ENCODE measurements around the gene ZNF33B. TPM values are rescaled to one million over a fixed set of nuclear protein-coding genes. Genes with fewer than 3 reads are reported as not detected.

ZNF33B gene
- total and polyA plus RNA-seq, 10 donors: 12.2 to 34.1 (median 25.3) TPM

- 60 to 72% (median 65%) methylated on average over 4 of the region's 4 CpGs for WGBS, 5 donors
- H3K27me3 ChIP-seq (replicated peaks in 1 of 7): no peaks in the 10 kb centered on the region
- no peaks in the 10 kb centered on the region for H3K4me1 ChIP-seq
- DNase-seq: no peak
- intact Hi-C loops (cut with DNase I; ENCODE audit: low total_unique reads): no loop called here
- H3K9me3 ChIP-seq: no peaks in the 10 kb centered on the region
- TF ChIP-seq POLR2A (IDR thresholded peaks at IDR 0.05) (no peak), POLR2AphosphoS5 (IDR thresholded peaks at IDR 0.05) (no peak), CTCF (IDR thresholded peaks at IDR 0.05 in 8 of 11, conservative IDR thresholded peaks at IDR 0.05 in 3 of 11) (no peak)
- no peaks in the 10 kb centered on the region for H3K36me3 ChIP-seq
- no peak overlapping the region for H3K27ac ChIP-seq
- no peak overlapping the region for H3K4me3 ChIP-seq
These were observed 6.7 kb upstream of the ZNF33B start for GRCh38 chr10:42645103-42645502.

- Histone ChIP-seq H3K9me3 (no peaks in the 10 kb centered on the region), H3K36me3 (peaks cover 0 to 10% (median 0%) of the 10 kb centered on the region in 6 donors), H3K4me1 (peaks cover 10 to 32% (median 17%) of the 10 kb centered on the region in 6 donors), H3K4me3 (no peak overlapping the region), H3K27ac (no peak overlapping the region), H3K27me3 (replicated peaks in 1 of 7) (no peaks in the 10 kb centered on the region)
- WGBS, 5 donors: 74 to 91% (median 88%) methylated on average over 8 of the region's 8 CpGs
- DNase-seq: no peak
- intact Hi-C loops (cut with DNase I; ENCODE audit: low total_unique reads): no loop called here
- TF ChIP-seq CTCF (IDR thresholded peaks at IDR 0.05 in 8 of 11, conservative IDR thresholded peaks at IDR 0.05 in 3 of 11): no peak
- TF ChIP-seq POLR2AphosphoS5 (IDR thresholded peaks at IDR 0.05): no peak
- TF ChIP-seq POLR2A (IDR thresholded peaks at IDR 0.05): no peak
These were observed 2.4 kb upstream of the ZNF33B start for GRCh38 chr10:42640610-42641229.

- no peak for DNase-seq
- intact Hi-C loops (cut with DNase I; ENCODE audit: low total_unique reads): loop anchor here (5.0 to 10.0 kb wide), 2 partner anchors 87 to 146 kb away; partner anchors contain the start of gene BMS1
- TF ChIP-seq POLR2A (IDR thresholded peaks at IDR 0.05): no peak
- no peak for TF ChIP-seq CTCF (IDR thresholded peaks at IDR 0.05 in 8 of 11, conservative IDR thresholded peaks at IDR 0.05 in 3 of 11)
- TF ChIP-seq POLR2AphosphoS5 (IDR thresholded peaks at IDR 0.05): no peak
These were observed 476 bp upstream of the ZNF33B start for GRCh38 chr10:42638821-42639270.

GRCh38 chr10:42637648-42638054 lies 719 bp downstream of the ZNF33B start:
- peak overlapping the region; percentile 80 to 97 (median 86) for H3K4me3 ChIP-seq
- DNase-seq: no peak
- 19 to 39% (median 27%) methylated on average over 10 of the region's 10 CpGs for WGBS, 5 donors
- H3K9me3 ChIP-seq: no peaks in the 10 kb centered on the region
- TF ChIP-seq CTCF (IDR thresholded peaks at IDR 0.05 in 8 of 11, conservative IDR thresholded peaks at IDR 0.05 in 3 of 11) (no peak), POLR2AphosphoS5 (IDR thresholded peaks at IDR 0.05) (no peak), POLR2A (IDR thresholded peaks at IDR 0.05) (no peak)
- H3K27ac ChIP-seq: peak overlapping the region; percentile 84 to 97 (median 96)
- peaks cover 10 to 50% (median 20%) of the 10 kb centered on the region in 6 donors for H3K4me1 ChIP-seq
- peaks cover 0 to 37% (median 0%) of the 10 kb centered on the region in 6 donors for H3K36me3 ChIP-seq
- intact Hi-C loops (cut with DNase I; ENCODE audit: low total_unique reads): loop anchor here (5.0 to 10.0 kb wide), 2 partner anchors 85 to 147 kb away; partner anchors contain the start of gene BMS1
- H3K27me3 ChIP-seq (replicated peaks in 1 of 7): no peaks in the 10 kb centered on the region

More at GRCh38 chr10:42638821-42639270, 476 bp upstream of the ZNF33B start:
- Histone ChIP-seq H3K4me1 (peaks cover 10 to 49% (median 20%) of the 10 kb centered on the region in 6 donors), H3K36me3 (peaks cover 0 to 26% (median 0%) of the 10 kb centered on the region in 6 donors), H3K27ac (peak overlapping the region; percentile 84 to 97 (median 96)), H3K27me3 (replicated peaks in 1 of 7) (no peaks in the 10 kb centered on the region), H3K4me3 (peak overlapping the region; percentile 80 to 97 (median 86)), H3K9me3 (no peaks in the 10 kb centered on the region)
- 0% methylated on average over 6 of the region's 6 CpGs for WGBS, 5 donors
